ENCODE measurements around the gene TMEM19.

- TF ChIP-seq POLR2A (IDR thresholded peaks at IDR 0.05; ENCODE audit: borderline replicate concordance, extremely low read depth, insufficient read depth, insufficient read length): no peak
- TF ChIP-seq POLR2AphosphoS5 (IDR thresholded peaks at IDR 0.05; ENCODE audit: low read depth, low read length): no peak
These were observed 62.4 kb downstream of the TMEM19 start for GRCh38 chr12:71748081-71748850.
